Natural killer cell treated with Interleukin-12 subunit alpha and Interleukin-12 subunit beta and Interleukin-15 and Interleukin-18, amount 100 ng/mL, for 72 hours (primary cell): ENCODE measurements around the gene ICA1. TPM values are rescaled to one million over a fixed set of nuclear protein-coding genes. Genes with fewer than 3 reads are reported as not detected.

Experiments used
- ATAC-seq, 2 donors: fragments of 150-1000 bp; cut with Tn5 transposase in 1 of 2; sonication (Bioruptor Pico), chemical (Tn5 transposase) in 1 of 2; 2 replicates each; pipeline ENCODE4 v1.10.0; 2021
- DNase-seq: peaks from one replicate; pipeline ENCODE4 v3.0.0; 2022; ENCODE audit warnings: low spot score
- H3K27ac Mint-ChIP-seq, 2 donors: 1 replicate in 1 of 2; 2 replicates in 1 of 2; pipeline ENCODE4 v1.8.0; 2022; ENCODE audit warnings: mixed read lengths in 2 of 2, mild to moderate bottlenecking in 1 of 2, moderate library complexity in 1 of 2
- H3K27me3 Mint-ChIP-seq, 2 donors: 1 replicate in 1 of 2; 2 replicates in 1 of 2; pipeline ENCODE4 v1.8.0; 2022; ENCODE audit warnings: mixed read lengths in 2 of 2
- H3K36me3 Mint-ChIP-seq: one replicate; pipeline ENCODE4 v1.8.0; 2022; ENCODE audit warnings: mixed read lengths
- H3K4me1 Mint-ChIP-seq, 2 donors: 1 replicate in 1 of 2; 2 replicates in 1 of 2; pipeline ENCODE4 v1.8.0; 2022; ENCODE audit warnings: low read depth in 2 of 2, mixed read lengths in 2 of 2, mild to moderate bottlenecking in 1 of 2
- H3K4me3 Mint-ChIP-seq: one replicate; pipeline ENCODE4 v1.8.0; 2022; ENCODE audit warnings: mixed read lengths
- H3K9me3 Mint-ChIP-seq: 2 replicates; pipeline ENCODE4 v1.8.0; 2022; ENCODE audit warnings: mixed read lengths
- total RNA-seq, 2 donors: library from RNA; stranded (reverse); gene quantifications; one replicate each; pipeline ENCODE4 v1.2.3, GENCODE V29; 2022

ICA1 gene
- total RNA-seq, 2 donors from 2014 or later: 0.31 to 0.45 TPM

DNA sequence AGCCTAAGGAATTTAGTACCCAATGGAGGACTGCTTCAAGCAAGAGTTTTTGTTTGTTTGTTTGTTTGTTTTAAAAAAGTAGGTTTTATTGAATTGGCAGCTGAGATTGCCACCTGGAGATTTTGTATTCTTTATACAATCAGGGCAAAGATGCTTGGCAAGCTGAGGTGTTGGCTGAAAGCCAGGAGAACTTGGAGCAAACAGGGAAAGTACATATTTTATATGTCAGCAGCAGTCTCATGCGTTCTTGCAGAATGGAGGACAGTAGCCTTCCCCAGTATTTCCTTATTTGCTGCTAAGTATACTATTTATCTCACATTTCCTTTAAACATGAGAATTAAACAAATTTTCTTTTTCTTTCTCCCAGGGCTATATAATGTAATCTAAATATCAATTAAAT is 22.6 kb upstream of the ICA1 start:
- Mint-ChIP-seq H3K9me3 (no peaks in the 10 kb centered on the region), H3K27ac (no peak overlapping the region), H3K4me3 (no peak overlapping the region), H3K27me3 (peaks cover 2 to 14% of the 10 kb centered on the region in 2 donors), H3K4me1 (no peaks in the 10 kb centered on the region), H3K36me3 (no peaks in the 10 kb centered on the region)
- ATAC-seq (no peak), DNase-seq (no peak)

DNA sequence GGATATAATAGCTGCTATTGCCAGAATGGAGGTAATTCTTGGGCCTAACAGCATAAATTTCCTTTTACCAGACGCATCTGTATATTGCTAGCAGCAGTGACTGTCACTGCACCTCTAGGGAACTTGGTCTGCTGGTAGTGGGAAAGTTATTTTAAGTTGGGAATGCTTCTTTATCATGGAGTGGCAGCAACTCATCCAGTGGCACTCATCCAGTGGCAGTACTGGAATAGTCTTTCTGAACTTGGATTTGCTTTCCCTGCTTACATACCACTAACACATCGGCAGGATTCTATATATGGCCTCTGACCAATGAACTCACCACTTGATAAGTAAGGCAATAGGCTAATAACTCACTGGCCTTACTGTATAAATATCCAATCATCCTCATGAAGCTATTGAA is 22.0 kb upstream of the ICA1 start:
- Mint-ChIP-seq H3K27me3 (peaks cover 2 to 8% of the 10 kb centered on the region in 2 donors), H3K4me1 (no peaks in the 10 kb centered on the region), H3K4me3 (no peak overlapping the region), H3K9me3 (no peaks in the 10 kb centered on the region), H3K27ac (no peak overlapping the region), H3K36me3 (no peaks in the 10 kb centered on the region)
- DNase-seq (no peak), ATAC-seq (no peak)

DNA sequence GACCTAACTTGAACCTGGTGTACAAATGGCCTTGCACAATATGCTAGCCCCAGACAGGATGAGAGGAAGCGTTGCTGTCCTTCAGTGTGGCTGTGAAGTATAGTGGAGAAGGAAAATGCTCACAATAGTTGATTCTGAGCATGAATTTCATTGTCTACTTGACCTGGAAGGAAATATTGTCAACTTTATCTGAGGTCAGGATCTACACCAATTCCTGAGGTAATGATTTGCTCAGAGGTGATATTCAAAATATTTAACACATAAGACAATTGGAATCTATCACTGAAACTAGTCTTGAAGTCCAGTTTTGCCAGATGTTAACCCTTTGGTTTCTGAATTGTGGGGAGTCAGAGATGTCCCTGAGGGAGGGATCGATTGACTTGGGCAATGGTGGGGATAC is 20.9 kb upstream of the ICA1 start:
- H3K4me1 Mint-ChIP-seq: no peaks in the 10 kb centered on the region
- DNase-seq: no peak
- no peak overlapping the region for H3K27ac Mint-ChIP-seq
- peaks cover 5 to 12% of the 10 kb centered on the region in 2 donors for H3K27me3 Mint-ChIP-seq
- H3K4me3 Mint-ChIP-seq: no peak overlapping the region
- no peaks in the 10 kb centered on the region for H3K36me3 Mint-ChIP-seq
- no peaks in the 10 kb centered on the region for H3K9me3 Mint-ChIP-seq
- no peak for ATAC-seq

DNA sequence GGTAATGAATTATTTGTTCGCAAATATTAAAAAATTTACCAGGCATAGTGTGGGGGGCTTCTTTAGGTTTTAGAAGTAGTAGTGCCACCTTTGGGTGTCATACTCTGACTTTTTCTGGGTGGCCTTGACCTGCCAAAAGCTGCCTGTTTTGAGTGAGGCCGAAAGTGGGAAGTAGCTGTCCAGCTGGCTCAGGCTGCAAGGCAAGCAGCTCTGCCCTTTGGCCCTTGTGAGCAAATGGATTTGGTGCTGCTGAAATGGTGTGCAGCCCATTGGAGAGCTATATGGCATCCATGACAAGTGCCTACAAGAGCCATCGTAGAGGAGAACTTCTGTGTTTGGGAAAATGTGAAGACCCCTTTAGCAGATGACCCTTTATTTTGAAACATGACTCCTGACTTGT is 20.2 kb upstream of the ICA1 start:
- H3K27me3 Mint-ChIP-seq: peaks cover 3 to 6% of the 10 kb centered on the region in 2 donors
- ATAC-seq (no peak), DNase-seq (no peak)
- no peak overlapping the region for H3K4me3 Mint-ChIP-seq
- no peaks in the 10 kb centered on the region for H3K9me3 Mint-ChIP-seq
- no peaks in the 10 kb centered on the region for H3K36me3 Mint-ChIP-seq
- no peaks in the 10 kb centered on the region for H3K4me1 Mint-ChIP-seq
- H3K27ac Mint-ChIP-seq: no peak overlapping the region

DNA sequence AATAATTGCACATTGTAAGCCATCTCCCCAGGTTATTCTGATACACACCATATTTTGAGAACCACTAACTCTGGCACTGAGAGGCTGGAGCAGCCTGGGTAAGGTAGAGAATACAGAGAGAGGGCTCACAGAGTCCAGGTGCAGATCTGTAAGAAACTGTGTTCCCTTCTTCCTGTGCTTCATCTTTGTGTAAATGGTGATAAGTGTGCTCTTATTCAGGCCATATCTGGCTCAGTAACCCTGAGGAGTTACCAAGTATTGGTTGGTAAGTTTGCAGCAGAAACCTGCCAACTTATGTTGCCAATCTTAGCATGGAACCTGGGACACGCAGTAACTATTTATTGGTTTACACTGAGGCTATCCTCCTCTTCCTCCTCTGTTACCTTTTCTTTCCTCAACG is 16.2 kb upstream of the ICA1 start:
- no peak overlapping the region for H3K4me3 Mint-ChIP-seq
- no peaks in the 10 kb centered on the region for H3K36me3 Mint-ChIP-seq
- H3K27ac Mint-ChIP-seq: no peak overlapping the region
- DNase-seq (no peak), ATAC-seq (no peak)
- H3K4me1 Mint-ChIP-seq: peaks cover 0 to 3% of the 10 kb centered on the region in 2 donors
- H3K27me3 Mint-ChIP-seq: peaks cover 11 to 17% of the 10 kb centered on the region in 2 donors
- H3K9me3 Mint-ChIP-seq: no peaks in the 10 kb centered on the region

DNA sequence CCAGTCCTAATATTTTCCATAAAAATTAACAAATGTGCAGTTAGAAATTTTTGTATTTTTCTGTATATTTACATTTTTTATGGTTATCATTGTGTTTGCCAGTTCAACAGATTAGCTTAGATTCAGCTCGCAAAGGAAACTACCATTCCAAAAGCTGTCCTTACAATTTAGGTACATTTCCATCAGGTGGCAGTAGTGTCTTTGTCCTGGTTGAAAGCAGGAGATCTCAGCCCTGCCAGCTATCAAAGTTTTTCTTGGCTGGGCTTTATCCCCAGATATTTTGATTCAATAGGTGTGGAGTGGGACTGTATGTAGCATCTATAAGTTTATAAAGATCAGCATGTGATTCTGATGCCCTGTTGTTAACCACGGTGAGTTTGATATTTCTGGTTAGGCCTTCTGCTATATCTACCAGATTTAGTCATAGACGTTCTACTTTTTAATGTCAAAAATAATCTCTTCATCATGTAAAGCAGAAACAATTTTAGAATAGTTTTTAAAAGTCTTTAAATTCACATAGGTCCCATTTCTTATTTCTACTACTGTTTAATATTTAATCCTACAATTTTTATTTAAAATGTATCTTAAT is 15.5 kb upstream of the ICA1 start:
- Mint-ChIP-seq H3K36me3 (no peaks in the 10 kb centered on the region), H3K27me3 (peaks cover 11 to 17% of the 10 kb centered on the region in 2 donors), H3K27ac (no peak overlapping the region), H3K9me3 (no peaks in the 10 kb centered on the region), H3K4me3 (no peak overlapping the region), H3K4me1 (peaks cover 0 to 3% of the 10 kb centered on the region in 2 donors)
- DNase-seq: no peak
- ATAC-seq: no peak

DNA sequence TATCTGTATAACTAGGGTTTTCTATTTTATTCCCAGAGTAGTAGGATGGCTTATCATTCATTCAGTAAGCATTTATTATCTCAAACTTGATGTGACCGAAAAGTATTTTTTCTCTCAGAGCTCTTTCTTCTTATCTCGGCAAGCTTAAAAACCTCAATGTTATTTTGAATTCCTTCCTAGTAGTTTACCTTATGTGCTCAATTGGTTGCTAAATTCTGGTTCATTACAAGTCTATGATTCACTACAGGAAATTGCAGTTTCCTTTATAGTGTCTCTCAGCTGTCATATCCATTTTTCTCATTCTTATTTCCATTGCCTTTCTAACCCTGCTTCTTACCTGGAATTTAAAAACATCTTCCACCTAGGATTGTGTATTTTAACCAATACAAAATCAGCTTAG is 12.6 kb upstream of the ICA1 start:
- H3K36me3 Mint-ChIP-seq: no peaks in the 10 kb centered on the region
- H3K27me3 Mint-ChIP-seq: peaks cover 24 to 38% of the 10 kb centered on the region in 2 donors
- no peaks in the 10 kb centered on the region for H3K9me3 Mint-ChIP-seq
- DNase-seq (no peak), ATAC-seq (no peak)
- H3K4me1 Mint-ChIP-seq: peaks cover 0 to 3% of the 10 kb centered on the region in 2 donors
- no peak overlapping the region for H3K4me3 Mint-ChIP-seq
- H3K27ac Mint-ChIP-seq: no peak overlapping the region

DNA sequence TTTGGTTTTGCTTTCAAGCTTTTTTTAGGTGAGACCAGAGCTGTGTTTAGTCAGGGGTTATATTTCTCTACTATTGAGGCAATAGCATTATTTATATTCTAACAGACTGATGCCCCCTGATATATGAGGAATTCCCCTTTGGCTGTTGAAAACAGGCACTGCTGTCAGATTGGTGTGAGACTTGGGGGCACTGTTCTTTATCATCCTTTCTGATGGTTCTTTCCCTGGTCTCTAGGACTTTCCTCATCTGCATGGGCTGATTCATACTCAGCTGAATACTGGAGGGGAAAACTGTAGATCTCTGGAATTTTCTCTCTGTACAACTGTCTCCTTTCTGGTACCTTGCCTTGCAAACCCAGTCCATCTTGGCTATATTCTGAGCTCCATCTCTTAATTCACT is 10.0 kb upstream of the ICA1 start:
- ATAC-seq (no peak), DNase-seq (no peak)
- no peaks in the 10 kb centered on the region for H3K9me3 Mint-ChIP-seq
- peaks cover 0 to 3% of the 10 kb centered on the region in 2 donors for H3K4me1 Mint-ChIP-seq
- H3K36me3 Mint-ChIP-seq: no peaks in the 10 kb centered on the region
- H3K27me3 Mint-ChIP-seq: peaks cover 24 to 39% of the 10 kb centered on the region in 2 donors
- H3K27ac Mint-ChIP-seq: no peak overlapping the region
- no peak overlapping the region for H3K4me3 Mint-ChIP-seq

DNA sequence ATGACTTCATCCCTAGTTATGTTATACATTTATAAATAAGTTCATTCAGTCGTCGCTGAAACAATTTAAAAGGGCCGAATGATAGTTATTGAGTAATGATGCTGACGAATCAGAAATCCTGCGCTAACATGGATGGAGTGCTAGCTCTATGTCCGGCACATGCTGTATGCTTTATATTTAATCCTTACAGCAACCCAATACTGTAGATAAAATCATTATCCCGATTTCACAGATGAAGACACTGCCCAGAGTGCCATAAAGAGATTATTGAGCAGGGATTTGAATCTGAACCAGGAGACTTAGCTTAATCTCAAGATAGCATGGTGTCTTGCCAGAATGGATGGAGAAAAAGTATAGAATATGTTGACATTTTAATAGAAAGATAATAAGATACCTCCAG is 1.1 kb upstream of the ICA1 start:
- peaks cover 5 to 7% of the 10 kb centered on the region in 2 donors for H3K4me1 Mint-ChIP-seq
- H3K9me3 Mint-ChIP-seq: no peaks in the 10 kb centered on the region
- DNase-seq (no peak), ATAC-seq (no peak)
- peak overlapping the region; percentile 38 for H3K4me3 Mint-ChIP-seq
- H3K27me3 Mint-ChIP-seq: peaks cover 26 to 51% of the 10 kb centered on the region in 2 donors
- H3K27ac Mint-ChIP-seq: no peak overlapping the region
- no peaks in the 10 kb centered on the region for H3K36me3 Mint-ChIP-seq

DNA sequence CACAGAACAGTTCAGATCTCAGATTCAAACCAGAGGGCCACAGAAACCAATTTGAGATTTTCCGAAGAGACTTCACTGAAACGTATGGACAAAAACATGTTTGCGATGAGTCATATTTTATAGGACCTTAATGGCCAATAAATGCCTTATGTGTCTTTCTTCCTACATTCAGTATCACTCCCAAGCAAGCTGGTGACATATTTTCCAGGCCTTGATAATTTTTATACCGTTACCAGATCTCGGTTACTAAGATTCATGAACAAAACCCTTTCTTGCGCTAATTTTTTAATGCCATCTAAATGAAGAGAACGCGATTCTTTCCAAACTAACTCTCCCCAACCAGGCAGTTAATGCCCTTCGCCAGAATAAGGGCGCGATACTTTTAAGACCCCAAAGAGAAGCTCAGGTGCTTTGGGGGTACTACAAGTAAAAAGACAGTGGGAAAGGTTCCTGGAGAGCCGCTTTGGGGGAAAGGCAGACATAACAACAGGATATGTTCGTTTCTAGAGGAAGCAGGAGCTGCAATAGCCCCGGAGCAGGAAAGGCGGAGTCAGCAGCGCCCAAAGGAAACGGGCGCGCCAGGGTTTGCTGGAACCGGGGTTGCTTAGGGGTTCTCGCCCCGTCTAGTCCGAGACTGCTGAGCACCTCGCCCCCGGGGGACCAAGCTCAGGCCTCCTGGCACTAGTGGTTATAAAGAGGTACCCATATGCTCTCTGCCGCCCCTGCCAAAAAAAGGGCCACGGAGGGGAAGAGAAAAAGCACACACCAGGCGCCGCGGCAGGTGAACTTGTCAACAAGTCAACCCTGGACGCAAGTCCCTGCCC is 884 bp downstream of the ICA1 start:
- peaks cover 24 to 45% of the 10 kb centered on the region in 2 donors for H3K27me3 Mint-ChIP-seq
- peaks cover 5 to 7% of the 10 kb centered on the region in 2 donors for H3K4me1 Mint-ChIP-seq
- DNase-seq (no peak), ATAC-seq (no peak)
- peak overlapping the region; percentile 76 for H3K4me3 Mint-ChIP-seq
- no peak overlapping the region for H3K27ac Mint-ChIP-seq
- H3K9me3 Mint-ChIP-seq: no peaks in the 10 kb centered on the region
- no peaks in the 10 kb centered on the region for H3K36me3 Mint-ChIP-seq

DNA sequence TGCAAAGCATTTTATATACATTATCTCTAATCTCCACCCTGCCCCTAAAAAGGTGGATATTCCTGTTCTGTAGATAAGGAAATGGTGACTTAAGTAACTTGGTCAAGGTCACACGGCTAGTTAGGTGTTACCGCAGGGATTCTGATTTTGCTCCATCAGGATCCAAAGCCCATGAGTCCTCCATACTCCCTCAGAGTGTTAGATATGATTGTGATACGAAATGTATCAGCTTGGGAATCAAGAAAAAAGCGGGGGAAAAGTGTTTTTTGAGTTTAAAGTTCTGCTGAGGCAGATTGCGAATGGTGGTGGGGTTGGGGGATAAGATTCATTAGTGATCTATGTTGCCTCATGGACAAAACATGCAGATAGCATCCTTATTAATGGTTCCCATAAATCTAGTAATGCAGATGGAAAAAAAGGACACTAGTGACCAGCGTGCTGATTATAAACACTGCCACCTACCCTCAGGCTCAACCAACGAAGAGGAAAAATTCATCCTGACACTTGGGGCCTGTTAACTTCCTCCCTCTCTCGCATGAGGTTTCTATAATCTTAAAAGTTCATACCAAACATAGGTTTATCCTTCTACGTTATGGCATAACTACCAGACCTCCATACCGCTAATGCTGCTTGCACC is 2.3 kb downstream of the ICA1 start:
- Mint-ChIP-seq H3K4me1 (peaks cover 5 to 7% of the 10 kb centered on the region in 2 donors), H3K27ac (no peak overlapping the region), H3K27me3 (peaks cover 17 to 38% of the 10 kb centered on the region in 2 donors), H3K4me3 (no peak overlapping the region), H3K36me3 (no peaks in the 10 kb centered on the region), H3K9me3 (no peaks in the 10 kb centered on the region)
- DNase-seq: no peak
- no peak for ATAC-seq

DNA sequence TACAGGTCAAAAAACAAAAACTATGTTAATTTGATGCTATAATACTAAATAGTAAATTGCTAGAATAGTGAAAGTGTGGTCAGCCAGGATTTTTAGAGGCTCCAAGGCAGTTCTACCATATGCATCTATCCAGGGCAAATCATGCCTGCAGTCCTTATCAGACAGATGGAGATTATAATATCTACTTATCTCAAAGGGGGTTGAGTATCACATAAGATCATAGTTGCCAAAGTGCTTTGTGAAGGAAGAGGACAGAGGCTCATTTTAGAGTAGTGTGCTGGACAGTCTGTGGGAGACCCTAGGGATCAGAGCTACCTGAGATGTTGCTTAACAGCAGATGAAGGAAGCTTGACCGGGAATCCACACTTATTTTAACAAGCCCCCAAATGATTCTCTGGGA is 3.2 kb downstream of the ICA1 start:
- no peak for ATAC-seq
- Mint-ChIP-seq H3K27me3 (peaks cover 17 to 41% of the 10 kb centered on the region in 2 donors), H3K9me3 (no peaks in the 10 kb centered on the region), H3K4me3 (no peak overlapping the region), H3K36me3 (no peaks in the 10 kb centered on the region), H3K27ac (no peak overlapping the region), H3K4me1 (peaks cover 5 to 7% of the 10 kb centered on the region in 2 donors)
- no peak for DNase-seq

DNA sequence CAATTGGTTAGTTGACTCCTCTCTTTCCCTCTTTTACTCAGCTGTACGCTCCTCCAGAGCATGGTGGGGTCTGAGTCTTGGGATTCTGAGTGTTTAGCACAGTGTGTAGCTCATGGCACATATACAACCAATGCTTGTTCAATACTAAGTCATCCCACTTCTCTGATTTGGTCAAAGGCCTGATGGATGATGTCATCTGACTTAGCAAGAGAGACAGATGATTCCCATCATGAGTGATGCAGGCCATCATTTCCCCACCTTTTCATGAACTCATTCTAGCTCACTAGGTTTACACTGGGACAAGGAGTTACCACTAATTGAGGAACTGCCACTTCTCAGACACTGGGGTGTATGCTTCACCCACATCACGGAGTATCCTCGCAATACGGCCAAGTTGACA is 3.8 kb downstream of the ICA1 start:
- Mint-ChIP-seq H3K27ac (no peak overlapping the region), H3K4me1 (peaks cover 5 to 7% of the 10 kb centered on the region in 2 donors), H3K9me3 (no peaks in the 10 kb centered on the region), H3K27me3 (peaks cover 14 to 36% of the 10 kb centered on the region in 2 donors), H3K36me3 (no peaks in the 10 kb centered on the region), H3K4me3 (no peak overlapping the region)
- ATAC-seq (no peak), DNase-seq (no peak)
